Measurements from ENCODE around the gene NSD1.

DNA sequence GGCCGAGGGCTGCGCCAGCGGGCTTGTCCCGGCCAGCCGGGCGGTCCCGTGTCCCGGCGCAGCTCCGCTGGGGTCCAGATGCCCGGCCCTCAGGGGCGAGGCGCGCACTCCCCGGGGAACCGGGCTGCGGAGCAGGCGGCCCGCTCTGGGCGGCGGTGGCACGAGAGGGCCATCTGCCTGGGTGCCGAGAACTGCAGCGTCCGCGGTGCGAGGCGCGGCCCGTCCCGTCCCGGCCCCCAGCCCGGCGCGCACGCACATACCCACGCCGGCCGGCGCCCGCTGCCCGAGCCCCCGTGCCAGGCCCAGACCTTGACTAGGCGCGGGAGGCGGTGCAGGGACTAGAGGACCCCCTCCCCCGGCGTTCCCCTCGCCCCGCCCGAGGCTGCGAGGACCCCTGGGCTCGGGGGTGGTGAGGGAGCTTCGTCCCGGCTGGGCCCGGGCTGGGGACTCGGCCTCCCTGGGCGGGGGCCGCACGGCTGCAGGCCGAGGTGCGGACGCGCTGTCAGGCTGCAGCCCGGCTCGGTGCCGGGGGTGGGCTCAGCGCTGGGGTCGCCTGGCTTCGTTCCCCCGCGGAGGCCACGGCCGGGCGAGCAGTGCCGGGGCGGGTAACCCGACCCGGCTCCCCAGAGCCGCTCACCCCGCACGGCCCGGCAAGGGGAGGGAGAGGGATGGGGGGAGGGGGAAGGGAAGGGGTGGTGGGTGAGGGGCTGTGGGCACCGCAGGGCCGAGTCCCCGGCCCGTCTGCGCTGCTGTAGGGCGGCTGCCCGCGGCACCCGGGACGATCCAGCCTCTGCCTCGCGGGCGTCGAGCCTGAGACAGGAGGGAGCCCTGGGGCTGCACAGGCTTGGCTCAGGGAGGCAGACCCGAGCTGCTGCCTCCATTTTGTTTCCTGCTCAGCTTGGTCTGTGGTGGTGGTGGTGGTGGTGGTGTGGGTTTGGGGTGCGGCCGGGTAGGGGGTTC lies 1.2 kb upstream of the NSD1 start:
- TF ChIP-seq, protein P1, sequence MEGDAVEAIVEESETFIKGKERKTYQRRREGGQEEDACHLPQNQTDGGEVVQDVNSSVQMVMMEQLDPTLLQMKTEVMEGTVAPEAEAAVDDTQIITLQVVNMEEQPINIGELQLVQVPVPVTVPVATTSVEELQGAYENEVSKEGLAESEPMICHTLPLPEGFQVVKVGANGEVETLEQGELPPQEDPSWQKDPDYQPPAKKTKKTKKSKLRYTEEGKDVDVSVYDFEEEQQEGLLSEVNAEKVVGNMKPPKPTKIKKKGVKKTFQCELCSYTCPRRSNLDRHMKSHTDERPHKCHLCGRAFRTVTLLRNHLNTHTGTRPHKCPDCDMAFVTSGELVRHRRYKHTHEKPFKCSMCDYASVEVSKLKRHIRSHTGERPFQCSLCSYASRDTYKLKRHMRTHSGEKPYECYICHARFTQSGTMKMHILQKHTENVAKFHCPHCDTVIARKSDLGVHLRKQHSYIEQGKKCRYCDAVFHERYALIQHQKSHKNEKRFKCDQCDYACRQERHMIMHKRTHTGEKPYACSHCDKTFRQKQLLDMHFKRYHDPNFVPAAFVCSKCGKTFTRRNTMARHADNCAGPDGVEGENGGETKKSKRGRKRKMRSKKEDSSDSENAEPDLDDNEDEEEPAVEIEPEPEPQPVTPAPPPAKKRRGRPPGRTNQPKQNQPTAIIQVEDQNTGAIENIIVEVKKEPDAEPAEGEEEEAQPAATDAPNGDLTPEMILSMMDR (conservative IDR thresholded peaks at IDR 0.05 in 1 of 2, IDR thresholded peaks at IDR 0.05 in 1 of 2; ENCODE audit: low read depth in 1 of 2, low read length in 2 of 2): no peak
- TF ChIP-seq EZH2 (IDR thresholded peaks at IDR 0.05; ENCODE audit: low read length, missing control alignments): no peak

Measured in fibroblast of lung (primary cell).